Stimulated activated memory B cell treated with anti-CD40 and anti-IgM and Interleukin-4, amounts not matched to agents 10 μg/mL and 1 μg/mL and 100 μg/mL, for 72 hours (primary cell): Measurements from ENCODE around the gene CLDN6.
A peak's percentile ranks its signal among the peaks of the same experiment; 100 is the strongest.

Source experiments
- ATAC-seq: fragments of 150-1000 bp; cut with Tn5 transposase; 2 replicates; pipeline ENCODE4 v1.10.0; 2021
- H3K27ac Mint-ChIP-seq: one replicate; pipeline ENCODE4 v1.8.0; 2022; ENCODE audit warnings: mild to moderate bottlenecking, mixed read lengths
- H3K27me3 Mint-ChIP-seq: one replicate; pipeline ENCODE4 v1.8.0; 2022; ENCODE audit warnings: mixed read lengths
- H3K36me3 Mint-ChIP-seq: one replicate; pipeline ENCODE4 v1.8.0; 2022; ENCODE audit warnings: mixed read lengths
- H3K4me1 Mint-ChIP-seq: one replicate; pipeline ENCODE4 v1.8.0; 2022; ENCODE audit warnings: mixed read lengths
- H3K4me3 Mint-ChIP-seq: one replicate; pipeline ENCODE4 v1.8.0; 2022; ENCODE audit warnings: mild to moderate bottlenecking, moderate library complexity, mixed read lengths
- H3K9me3 Mint-ChIP-seq: one replicate; pipeline ENCODE4 v1.8.0; 2022; ENCODE audit warnings: mixed read lengths

The CLDN6 gene

DNA sequence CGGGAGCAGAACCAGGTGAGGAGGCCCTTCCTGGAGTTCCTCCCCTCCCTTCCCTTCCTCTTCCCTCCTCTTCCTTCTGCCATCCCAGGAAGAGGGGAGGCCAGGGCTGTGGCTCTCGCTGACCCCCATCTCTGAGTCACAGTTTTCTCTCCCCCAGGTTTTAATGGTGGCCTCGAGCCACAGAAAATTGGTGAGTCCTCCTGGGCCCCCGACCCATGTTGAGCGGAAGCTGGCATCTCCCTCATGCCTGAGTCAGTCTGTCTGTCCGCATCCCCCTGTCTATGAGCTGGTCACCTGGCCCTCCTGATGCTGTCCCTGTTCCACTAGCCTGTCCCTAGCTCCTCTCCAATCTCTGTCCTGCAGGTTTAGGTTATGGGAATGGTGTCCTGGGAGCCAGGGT, 18.1 kb downstream of the CLDN6 start:
- no peaks in the 10 kb centered on the region for H3K36me3 Mint-ChIP-seq
- ATAC-seq: no peak
- H3K4me1 Mint-ChIP-seq: peaks cover 5% of the 10 kb centered on the region
- no peak overlapping the region for H3K4me3 Mint-ChIP-seq
- no peak overlapping the region for H3K27ac Mint-ChIP-seq
- H3K9me3 Mint-ChIP-seq: no peaks in the 10 kb centered on the region
- peaks cover 53% of the 10 kb centered on the region for H3K27me3 Mint-ChIP-seq

DNA sequence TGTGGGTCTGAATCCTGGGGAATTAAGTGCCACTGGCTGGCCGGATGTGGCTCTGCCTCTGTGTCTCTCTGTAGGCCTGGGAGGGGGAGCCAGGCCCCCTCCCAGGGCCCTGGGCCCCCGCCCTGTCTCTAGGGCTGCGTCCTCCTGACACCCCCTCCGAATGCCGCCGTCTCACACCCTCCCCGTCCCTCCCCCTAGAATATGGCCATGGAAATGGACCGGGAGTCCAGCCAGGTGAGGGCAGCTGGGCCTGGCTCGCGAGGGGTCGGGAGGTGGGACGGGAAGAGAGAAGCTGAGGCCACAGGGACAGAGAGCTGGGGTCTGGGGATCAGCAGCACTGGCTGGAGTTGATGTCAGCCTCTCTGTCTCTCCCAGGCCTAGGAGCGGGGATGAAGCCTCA, 21.7 kb downstream of the CLDN6 start:
- Mint-ChIP-seq H3K27ac (no peak overlapping the region), H3K27me3 (peaks cover 59% of the 10 kb centered on the region), H3K36me3 (no peaks in the 10 kb centered on the region), H3K9me3 (no peaks in the 10 kb centered on the region), H3K4me3 (no peak overlapping the region), H3K4me1 (no peaks in the 10 kb centered on the region)
- ATAC-seq: no peak

DNA sequence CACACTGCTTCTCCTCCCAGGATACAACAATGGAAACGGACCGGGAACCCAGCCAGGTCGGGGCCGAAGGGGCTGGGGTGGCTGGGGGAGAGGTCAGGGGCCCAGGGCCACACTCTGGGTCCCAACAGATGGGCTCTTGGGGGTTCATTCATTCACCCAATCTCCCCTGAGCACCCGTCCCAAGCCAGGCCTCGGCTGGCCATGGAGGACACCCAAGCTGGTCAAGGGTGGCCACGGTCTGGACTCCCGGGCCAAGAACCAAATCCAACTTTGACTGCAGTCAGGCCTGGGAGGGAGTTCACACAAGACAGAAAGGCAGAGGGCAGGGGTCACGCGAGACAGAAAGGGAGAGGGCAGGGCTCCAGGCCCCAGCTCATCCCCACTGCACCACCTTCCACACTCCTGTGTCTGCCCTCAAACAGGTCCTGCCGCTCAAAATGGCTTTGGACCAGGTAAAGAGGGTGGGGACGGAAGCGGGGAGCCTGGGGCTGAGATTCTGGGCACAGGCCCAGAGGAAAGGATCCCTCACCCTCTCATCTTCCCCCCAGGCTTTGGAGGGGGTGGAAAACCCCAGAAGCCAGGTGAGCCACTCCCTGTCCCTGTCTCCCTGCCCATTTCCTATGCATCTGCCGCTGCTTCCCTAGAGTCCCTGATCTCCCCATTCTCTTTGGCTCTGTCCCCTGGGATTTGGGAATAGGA, 25.5 kb downstream of the CLDN6 start:
- H3K36me3 Mint-ChIP-seq: no peaks in the 10 kb centered on the region
- H3K9me3 Mint-ChIP-seq: no peaks in the 10 kb centered on the region
- H3K4me1 Mint-ChIP-seq: no peaks in the 10 kb centered on the region
- ATAC-seq: no peak
- H3K27ac Mint-ChIP-seq: no peak overlapping the region
- peaks cover 63% of the 10 kb centered on the region for H3K27me3 Mint-ChIP-seq
- no peak overlapping the region for H3K4me3 Mint-ChIP-seq

DNA sequence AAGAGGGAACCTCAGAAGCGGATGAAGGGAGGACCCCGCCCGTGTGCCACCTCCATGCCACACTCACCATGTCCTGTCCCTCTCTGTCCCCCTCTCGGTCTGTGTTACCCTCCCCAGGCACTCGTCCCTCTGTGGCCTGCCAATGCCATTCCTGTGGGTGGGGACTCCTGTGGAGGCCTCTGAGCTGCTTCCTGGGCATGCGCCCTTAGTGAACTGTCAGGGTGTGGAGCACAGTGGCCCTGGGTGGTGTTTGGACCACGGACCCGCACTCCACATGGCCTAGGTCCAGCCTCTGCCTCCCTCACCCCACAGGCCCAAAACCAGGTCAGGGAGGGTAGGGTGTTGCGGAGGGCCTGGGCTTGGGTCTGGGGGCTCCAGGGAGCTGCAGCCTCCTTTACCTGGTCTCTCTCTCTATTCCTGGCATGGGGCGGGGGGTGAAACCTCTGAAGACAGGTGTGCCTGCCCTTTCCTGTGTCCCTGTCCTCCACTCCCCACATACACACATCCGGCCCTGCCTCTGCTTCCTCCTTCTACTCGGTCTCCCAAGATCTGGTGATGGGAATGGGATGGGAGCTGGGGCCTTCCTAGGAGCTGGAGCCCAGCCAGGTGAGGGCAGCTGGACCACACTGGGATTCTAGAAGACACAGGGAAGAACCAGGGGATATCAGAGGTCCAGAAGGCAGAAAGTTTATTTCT, 26.3 kb downstream of the CLDN6 start:
- H3K4me3 Mint-ChIP-seq: no peak overlapping the region

GRCh38 chr16:2990891-2991290, 27.1 kb downstream of the CLDN6 start:
- Mint-ChIP-seq H3K27me3 (peaks cover 66% of the 10 kb centered on the region), H3K4me1 (no peaks in the 10 kb centered on the region), H3K36me3 (no peaks in the 10 kb centered on the region), H3K9me3 (no peaks in the 10 kb centered on the region), H3K4me3 (no peak overlapping the region), H3K27ac (no peak overlapping the region)
- ATAC-seq: no peak

More for the DNA sequence above, 26.3 kb downstream of the CLDN6 start:
- ATAC-seq: no peak
- no peaks in the 10 kb centered on the region for H3K9me3 Mint-ChIP-seq
- no peak overlapping the region for H3K27ac Mint-ChIP-seq
- H3K27me3 Mint-ChIP-seq: peaks cover 68% of the 10 kb centered on the region
- H3K4me1 Mint-ChIP-seq: no peaks in the 10 kb centered on the region
- H3K36me3 Mint-ChIP-seq: no peaks in the 10 kb centered on the region

DNA sequence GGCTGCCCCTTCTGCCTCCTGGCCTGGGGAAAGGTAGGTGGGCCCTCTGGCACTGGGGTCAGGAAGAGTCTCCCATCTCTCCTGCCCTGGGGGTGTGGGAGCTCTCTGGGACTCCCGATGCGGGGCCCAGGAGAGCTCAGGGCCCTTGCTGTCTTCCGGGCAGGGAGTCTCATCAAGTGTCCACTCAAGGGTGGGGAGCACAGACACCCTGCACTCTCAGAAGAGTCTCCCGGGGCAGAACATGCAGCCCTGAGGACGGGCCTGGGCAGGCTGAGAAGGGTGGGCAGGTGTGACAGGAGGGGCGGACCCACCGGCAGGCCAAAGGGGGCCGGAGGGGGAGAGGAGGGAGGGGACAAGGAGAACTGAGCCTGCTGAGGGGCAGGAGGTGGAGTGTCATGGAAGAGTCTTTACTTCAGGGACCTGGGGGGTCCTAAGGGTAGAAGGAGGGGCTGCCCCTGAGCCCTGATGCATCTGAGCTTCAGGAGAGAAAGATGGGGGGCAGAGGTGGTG, 29.3 kb downstream of the CLDN6 start:
- H3K27me3 Mint-ChIP-seq: peaks cover 63% of the 10 kb centered on the region
- peaks cover 4% of the 10 kb centered on the region for H3K4me1 Mint-ChIP-seq
- ATAC-seq: no peak
- H3K4me3 Mint-ChIP-seq: no peak overlapping the region
- H3K9me3 Mint-ChIP-seq: no peaks in the 10 kb centered on the region
- H3K27ac Mint-ChIP-seq: no peak overlapping the region
- no peaks in the 10 kb centered on the region for H3K36me3 Mint-ChIP-seq

DNA sequence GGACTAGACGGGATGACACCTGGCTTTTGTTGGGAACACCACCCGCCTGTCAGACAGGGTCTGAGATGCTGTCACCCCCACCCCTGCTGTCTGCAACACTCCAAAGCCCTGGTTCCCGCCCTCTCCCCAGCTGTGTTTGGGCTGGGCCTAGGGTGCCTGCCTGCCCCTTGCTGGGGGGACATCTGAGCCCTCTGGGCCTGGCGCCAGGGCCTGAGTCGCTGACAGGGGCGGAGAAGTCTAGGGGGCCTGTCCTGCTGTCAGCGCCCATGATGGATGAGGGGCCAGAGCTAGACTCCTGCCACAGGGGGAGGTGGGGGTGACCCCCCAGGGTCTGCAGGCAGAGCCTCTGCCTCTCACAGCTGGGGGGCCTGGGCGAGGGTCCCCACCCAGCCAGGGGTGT, 30.1 kb downstream of the CLDN6 start:
- no peaks in the 10 kb centered on the region for H3K36me3 Mint-ChIP-seq
- ATAC-seq: peak; percentile 13
- peaks cover 63% of the 10 kb centered on the region for H3K27me3 Mint-ChIP-seq
- H3K27ac Mint-ChIP-seq: no peak overlapping the region
- no peak overlapping the region for H3K4me3 Mint-ChIP-seq
- H3K4me1 Mint-ChIP-seq: peaks cover 10% of the 10 kb centered on the region
- H3K9me3 Mint-ChIP-seq: no peaks in the 10 kb centered on the region

- Mint-ChIP-seq H3K36me3 (no peaks in the 10 kb centered on the region), H3K4me3 (no peak overlapping the region), H3K4me1 (peaks cover 15% of the 10 kb centered on the region), H3K27ac (no peak overlapping the region), H3K27me3 (peaks cover 61% of the 10 kb centered on the region), H3K9me3 (no peaks in the 10 kb centered on the region)
- ATAC-seq: no peak
Measured at GRCh38 chr16:2987286-2987685, 30.7 kb downstream of the CLDN6 start.

DNA sequence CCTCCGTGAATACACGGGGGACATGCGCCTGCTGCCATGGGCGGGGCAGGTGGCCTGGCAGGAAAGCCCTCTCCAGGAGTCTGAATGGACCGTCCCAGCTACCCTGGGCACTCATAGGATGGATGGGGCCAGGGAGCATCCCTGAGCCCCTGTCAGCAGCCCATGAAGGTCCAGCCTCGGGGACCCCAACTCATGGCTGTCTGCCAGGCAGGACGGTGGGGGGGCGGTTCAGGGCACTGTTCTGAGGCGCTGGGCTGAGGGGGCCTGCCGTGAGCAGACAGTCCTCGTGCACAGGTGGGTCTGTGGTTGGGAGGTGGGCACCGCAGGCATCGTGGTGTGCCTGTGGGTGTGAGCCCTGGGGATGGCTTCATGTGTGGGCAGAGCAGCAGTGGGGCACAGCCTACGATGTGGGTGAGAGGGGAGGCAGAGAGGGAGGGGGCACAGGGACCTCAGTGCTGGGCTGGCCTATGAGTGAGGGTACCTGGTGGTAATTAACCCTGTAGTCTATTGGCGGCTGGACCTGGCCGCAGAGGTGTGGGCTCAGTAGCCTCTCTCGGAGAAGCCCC, 31.3 kb downstream of the CLDN6 start:
- Mint-ChIP-seq H3K36me3 (no peaks in the 10 kb centered on the region), H3K4me3 (no peak overlapping the region), H3K4me1 (peaks cover 16% of the 10 kb centered on the region), H3K9me3 (no peaks in the 10 kb centered on the region), H3K27me3 (peaks cover 55% of the 10 kb centered on the region), H3K27ac (no peak overlapping the region)
- ATAC-seq: no peak

GRCh38 chr16:2985893-2986355, 32.1 kb downstream of the CLDN6 start:
- Mint-ChIP-seq H3K9me3 (no peaks in the 10 kb centered on the region), H3K36me3 (no peaks in the 10 kb centered on the region), H3K4me3 (no peak overlapping the region), H3K27me3 (peaks cover 49% of the 10 kb centered on the region), H3K4me1 (peaks cover 16% of the 10 kb centered on the region), H3K27ac (no peak overlapping the region)
- ATAC-seq: no peak

GRCh38 chr16:2985462-2985861, 32.5 kb downstream of the CLDN6 start:
- peaks cover 16% of the 10 kb centered on the region for H3K4me1 Mint-ChIP-seq
- no peak overlapping the region for H3K27ac Mint-ChIP-seq
- peaks cover 44% of the 10 kb centered on the region for H3K27me3 Mint-ChIP-seq
- H3K9me3 Mint-ChIP-seq: no peaks in the 10 kb centered on the region
- H3K4me3 Mint-ChIP-seq: no peak overlapping the region
- ATAC-seq: no peak
- H3K36me3 Mint-ChIP-seq: no peaks in the 10 kb centered on the region

- Mint-ChIP-seq H3K27me3 (peaks cover 36% of the 10 kb centered on the region), H3K4me3 (peak overlapping the region; percentile 62), H3K27ac (no peak overlapping the region), H3K4me1 (peaks cover 23% of the 10 kb centered on the region), H3K36me3 (no peaks in the 10 kb centered on the region), H3K9me3 (no peaks in the 10 kb centered on the region)
- ATAC-seq: peak; percentile 52
Measured at GRCh38 chr16:2983706-2984136, 34.3 kb downstream of the CLDN6 start.

GRCh38 chr16:2982402-2982801, 35.6 kb downstream of the CLDN6 start:
- Mint-ChIP-seq H3K27ac (no peak overlapping the region), H3K4me1 (peaks cover 23% of the 10 kb centered on the region), H3K4me3 (peak overlapping the region; percentile 1), H3K9me3 (no peaks in the 10 kb centered on the region), H3K27me3 (peaks cover 31% of the 10 kb centered on the region), H3K36me3 (no peaks in the 10 kb centered on the region)
- no peak for ATAC-seq

DNA sequence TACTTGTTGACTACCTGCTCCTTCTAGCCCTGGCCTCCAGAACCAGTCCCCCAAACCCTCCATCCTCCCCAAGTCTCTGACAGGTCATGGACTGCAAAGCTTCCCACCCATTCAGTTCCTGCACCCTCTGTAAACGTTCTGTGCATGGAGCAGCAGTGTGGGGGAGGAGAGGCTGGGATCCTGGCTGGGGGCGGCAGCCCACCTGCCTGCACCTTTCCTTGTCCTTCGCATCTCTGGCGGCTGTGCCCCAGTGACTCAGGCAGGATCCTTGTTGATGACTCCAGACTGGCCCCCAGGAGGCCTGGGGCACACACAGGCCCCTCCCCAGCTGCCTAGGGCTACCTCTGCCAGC, 36.1 kb downstream of the CLDN6 start:
- peaks cover 23% of the 10 kb centered on the region for H3K4me1 Mint-ChIP-seq
- peaks cover 25% of the 10 kb centered on the region for H3K27me3 Mint-ChIP-seq
- no peaks in the 10 kb centered on the region for H3K36me3 Mint-ChIP-seq
- ATAC-seq: no peak
- H3K4me3 Mint-ChIP-seq: peak overlapping the region; percentile 49
- peak overlapping the region; percentile 88 for H3K27ac Mint-ChIP-seq
- no peaks in the 10 kb centered on the region for H3K9me3 Mint-ChIP-seq

GRCh38 chr16:2981177-2981898, 36.6 kb downstream of the CLDN6 start:
- H3K4me3 Mint-ChIP-seq: peak overlapping the region; percentile 80
- no peaks in the 10 kb centered on the region for H3K9me3 Mint-ChIP-seq
- no peaks in the 10 kb centered on the region for H3K36me3 Mint-ChIP-seq
- peaks cover 20% of the 10 kb centered on the region for H3K27me3 Mint-ChIP-seq
- H3K4me1 Mint-ChIP-seq: peaks cover 23% of the 10 kb centered on the region
- peak overlapping the region; percentile 88 for H3K27ac Mint-ChIP-seq
- ATAC-seq: no peak
